Activated CD8-positive, alpha-beta memory T cell treated with anti-CD3 and anti-CD28 coated beads, Interleukin-2, amount 50 U/mL, for 1 hour (primary cell): Measurements from ENCODE around the gene RASGRP4.
"Not testable (repeated sequence)": the region's sequence is repeated elsewhere in the genome, so short reads cannot be mapped to it uniquely, and the experiment has no call there.

ENCODE experiments used
- DNase-seq: peaks from one replicate; pipeline ENCODE4 v3.0.0-alpha.2; 2020; ENCODE audit errors: extremely low read depth

The RASGRP4 gene

GRCh38 chr19:38425810-38426466 is at the start of gene RASGRP4:
Gene RASGRP4, minus strand, starts transcription at chr19:38426219. Its CDS starts 128 bp downstream, at chr19:38426091.
- DNase-seq = no peak

GRCh38 chr19:38475176-38475575 is 49.2 kb upstream of the RASGRP4 start:
- no peak for DNase-seq

- DNase-seq = no peak
Observed at GRCh38 chr19:38473201-38473600, 47.2 kb upstream of the RASGRP4 start.

GRCh38 chr19:38472725-38473124 is 46.7 kb upstream of the RASGRP4 start:
- not testable (repeated sequence) for DNase-seq

DNA sequence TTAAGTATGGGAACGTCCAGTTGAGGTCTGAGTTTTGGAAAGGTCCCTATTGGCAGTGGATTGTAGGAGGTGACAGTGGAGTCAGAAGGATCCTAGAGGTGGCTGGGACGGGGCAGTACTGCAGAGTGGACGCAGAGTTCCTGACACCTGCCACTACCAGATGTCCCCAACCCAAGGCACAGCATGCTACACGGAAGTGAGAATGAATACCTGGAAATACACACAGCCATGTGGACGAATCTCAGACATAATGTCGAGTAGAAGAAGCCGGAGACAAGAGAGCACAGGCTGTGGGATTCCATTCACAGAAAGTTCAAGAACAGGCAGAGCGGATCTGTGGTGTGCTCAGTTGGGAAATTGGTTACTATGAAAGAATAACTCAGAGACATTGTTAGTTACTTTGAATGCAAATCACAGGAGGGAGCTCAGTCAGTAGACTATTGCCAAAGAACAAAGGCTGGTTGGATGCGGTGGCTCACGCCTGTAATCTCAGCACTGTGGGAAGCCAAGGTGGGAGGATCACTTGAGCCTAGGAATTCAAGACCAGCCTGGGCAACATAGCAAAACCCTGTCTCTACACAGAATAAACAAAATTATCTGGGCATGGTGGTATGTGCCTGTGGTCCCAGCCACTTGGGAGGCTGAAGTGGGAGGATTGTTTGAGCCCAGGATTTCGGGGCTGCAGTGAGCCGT is 44.9 kb upstream of the RASGRP4 start:
- DNase-seq = no peak

- no peak for DNase-seq
Observed at GRCh38 chr19:38469151-38469550, 43.1 kb upstream of the RASGRP4 start.

DNA sequence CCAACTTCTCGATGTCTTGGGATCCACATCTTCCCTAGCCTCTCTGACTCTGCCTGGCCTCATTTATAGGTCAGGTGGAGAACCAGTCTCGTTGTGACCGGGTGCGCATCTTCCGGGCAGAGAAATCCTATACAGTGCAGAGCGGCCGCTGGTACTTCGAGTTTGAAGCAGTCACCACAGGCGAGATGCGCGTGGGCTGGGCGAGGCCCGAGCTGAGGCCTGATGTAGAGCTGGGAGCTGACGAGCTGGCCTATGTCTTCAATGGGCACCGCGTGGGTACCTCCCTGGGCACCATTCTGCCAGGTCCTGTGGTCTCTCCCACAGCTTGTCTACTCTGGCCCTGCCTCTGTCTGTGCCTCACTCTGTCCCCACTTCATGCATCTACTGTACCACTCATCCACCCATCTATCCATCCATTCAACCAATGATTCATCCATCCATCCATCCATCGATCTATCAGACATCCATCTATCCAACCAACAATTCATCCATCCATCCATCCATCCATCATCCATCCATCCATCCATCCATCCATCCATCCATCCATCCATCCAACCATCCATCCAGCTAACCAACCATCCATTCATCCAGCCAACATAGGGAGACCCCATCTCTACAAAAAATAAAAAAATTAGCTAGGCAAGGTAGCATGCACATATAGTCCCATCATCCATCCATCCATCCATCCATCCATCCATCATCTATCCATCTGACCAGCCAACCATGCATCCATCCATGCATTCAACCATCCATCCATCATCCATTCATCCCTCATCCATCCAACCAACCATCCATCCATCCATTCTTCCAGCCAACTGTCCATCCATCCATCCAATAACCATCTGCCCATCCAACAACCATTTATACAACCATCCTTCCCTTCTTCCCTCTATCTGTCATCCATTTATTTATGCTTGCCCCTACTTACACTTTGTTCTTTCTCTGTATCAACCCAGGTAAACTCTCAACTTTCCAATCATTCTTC is 41.8 kb upstream of the RASGRP4 start:
- no peak for DNase-seq

DNA sequence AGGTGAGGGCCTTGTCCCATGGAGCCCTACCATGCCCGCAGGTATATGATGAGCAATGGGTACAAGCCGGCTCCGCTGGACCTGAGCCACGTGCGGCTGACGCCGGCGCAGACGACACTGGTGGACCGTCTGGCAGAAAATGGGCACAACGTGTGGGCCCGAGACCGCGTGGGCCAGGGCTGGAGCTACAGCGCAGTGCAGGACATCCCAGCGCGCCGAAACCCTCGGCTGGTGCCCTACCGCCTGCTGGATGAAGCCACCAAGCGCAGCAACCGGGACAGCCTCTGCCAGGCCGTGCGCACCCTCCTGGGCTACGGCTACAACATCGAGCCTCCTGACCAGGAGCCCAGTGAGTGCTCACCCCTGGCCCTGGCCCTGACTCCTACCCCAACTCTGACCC is 40.0 kb upstream of the RASGRP4 start:
- no peak for DNase-seq

DNA sequence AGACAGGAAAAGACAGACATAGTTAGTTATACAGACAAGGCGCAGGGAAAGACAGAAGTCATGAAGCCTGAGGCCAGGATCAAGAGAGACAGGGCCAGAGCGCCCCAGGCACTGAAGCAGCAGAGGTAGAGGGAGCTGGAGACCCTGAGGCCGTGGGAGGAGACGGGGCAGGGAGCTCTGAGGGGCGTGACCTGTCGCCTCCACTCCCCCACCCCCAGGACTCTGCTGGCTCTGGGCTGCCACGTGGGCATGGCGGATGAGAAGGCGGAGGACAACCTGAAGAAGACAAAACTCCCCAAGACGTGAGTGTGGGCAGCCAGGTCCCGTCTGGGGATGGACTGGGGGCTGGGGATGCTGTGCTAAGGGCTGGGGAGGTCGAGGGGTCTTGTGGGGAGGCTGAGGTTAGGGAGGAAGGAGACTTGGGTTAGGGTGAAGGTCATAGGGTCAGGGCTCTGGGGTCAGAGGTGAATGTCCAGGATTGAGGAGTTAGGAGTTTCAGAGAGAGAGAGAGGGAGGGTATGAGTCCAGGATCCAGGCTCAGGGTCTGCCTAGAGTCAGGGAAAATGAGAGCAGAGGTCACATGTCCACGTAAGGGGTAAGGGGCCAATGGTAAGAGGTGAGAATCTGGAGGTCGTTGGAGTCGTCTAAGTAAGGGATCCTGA is 38.5 kb upstream of the RASGRP4 start:
- no peak for DNase-seq

DNA sequence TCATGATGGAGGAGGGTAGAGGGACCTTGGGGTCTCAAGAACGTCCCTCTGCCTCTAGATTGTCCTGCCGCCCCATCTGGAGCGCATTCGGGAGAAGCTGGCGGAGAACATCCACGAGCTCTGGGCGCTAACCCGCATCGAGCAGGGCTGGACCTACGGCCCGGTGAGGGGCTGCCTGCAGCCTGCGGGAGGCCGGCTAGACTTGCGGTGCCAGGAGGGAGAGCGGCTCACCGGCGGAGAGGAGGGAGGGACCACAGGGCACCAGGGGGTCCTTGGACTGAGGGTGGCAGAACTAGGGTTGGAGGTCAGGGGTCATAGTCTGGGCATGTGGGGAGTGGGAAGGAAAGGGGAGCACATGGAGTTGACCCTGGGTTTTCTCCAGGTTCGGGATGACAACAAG is 37.3 kb upstream of the RASGRP4 start:
- no peak for DNase-seq

GRCh38 chr19:38458991-38459390 is 33.0 kb upstream of the RASGRP4 start:
- DNase-seq = no peak

DNA sequence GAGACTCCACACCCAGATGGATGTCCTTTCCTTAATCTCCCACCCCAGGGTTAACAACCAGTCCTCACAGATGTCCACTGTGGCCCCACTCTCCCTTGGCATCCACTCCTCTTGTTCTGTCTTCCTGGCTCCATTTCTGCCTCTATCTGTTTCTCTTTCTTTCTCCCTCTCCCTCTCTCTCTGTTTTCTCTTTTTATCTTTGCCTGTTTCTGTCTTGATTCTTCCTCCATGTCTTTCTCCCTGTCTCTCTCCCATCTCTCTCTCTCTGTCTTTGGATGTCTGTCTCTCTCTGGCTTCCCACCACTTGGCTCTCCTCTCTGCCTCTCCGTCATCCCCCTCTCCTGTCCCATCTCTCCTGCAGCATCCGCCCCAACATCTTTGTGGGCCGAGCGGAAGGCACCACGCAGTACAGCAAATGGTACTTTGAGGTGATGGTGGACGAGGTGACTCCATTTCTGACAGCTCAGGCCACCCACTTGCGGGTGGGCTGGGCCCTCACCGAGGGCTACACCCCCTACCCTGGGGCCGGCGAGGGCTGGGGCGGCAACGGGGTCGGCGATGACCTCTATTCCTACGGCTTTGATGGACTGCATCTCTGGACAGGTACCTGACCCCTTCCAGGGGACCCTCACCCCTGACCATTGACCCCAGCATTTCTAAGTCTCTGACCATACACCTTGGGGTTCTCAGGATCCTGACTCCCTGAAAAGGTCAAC is 31.8 kb upstream of the RASGRP4 start:
- no peak for DNase-seq

DNA sequence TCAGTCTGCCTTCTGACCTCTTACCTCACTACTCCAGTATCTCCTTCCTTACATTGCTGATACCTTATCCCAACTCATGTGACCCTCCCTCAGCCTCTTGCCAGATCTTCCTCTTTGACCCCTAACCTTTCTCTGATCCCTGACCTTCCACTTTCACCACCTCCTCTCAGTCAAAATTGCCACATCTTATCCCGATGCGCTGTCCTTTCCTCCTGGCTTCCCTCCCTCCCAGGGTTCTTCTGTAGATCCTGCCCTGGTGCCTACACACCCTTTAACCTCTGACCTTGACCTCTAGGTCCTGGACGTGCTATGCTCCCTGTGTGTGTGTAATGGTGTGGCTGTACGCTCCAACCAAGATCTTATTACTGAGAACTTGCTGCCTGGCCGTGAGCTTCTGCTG is 31.2 kb upstream of the RASGRP4 start:
- DNase-seq = no peak

- no peak for DNase-seq
Observed at GRCh38 chr19:38455031-38455430, 29.0 kb upstream of the RASGRP4 start.

GRCh38 chr19:38453596-38453995 is 27.6 kb upstream of the RASGRP4 start:
- no peak for DNase-seq

DNA sequence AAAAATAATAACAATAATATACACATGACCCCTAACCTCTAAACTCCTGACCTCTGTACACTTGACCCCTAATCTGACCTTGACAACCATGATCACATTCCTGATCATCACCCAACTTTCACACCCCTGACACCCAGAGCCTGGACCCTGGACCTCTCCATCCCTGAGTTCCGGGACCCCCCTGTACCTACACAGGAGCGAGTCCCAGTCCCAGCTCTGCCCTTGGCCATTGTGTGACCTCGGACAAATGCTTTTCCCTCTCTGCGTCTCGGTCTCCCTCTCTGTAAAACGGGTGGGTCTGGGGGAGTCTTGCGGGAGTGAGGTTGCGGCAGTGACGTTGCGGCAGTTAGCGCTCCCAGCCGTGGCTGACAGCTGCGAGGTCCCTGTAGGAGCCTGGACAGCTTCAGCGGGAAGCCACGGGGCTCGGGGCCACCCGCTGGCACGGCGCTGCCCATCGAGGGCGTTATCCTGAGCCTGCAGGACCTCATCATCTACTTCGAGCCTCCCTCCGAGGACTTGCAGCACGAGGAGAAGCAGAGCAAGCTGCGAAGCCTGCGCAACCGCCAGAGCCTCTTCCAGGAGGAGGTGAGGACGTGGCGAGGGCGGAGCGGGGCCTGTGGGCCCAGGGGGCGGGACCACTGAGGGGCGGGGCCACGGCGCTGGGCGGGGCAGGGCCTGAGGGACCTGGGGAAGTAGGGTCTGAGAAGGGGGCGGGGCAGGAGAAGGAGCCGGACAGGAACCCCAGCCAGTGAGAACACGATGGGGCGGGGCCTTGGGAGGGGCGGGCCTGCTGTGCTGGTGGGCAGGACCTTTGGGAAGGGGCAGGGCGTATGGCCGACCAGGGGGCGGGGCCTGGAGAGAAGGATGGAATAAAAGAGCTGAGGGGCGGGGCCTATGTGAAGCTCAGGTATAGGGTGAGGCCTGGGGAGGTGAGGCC is 26.7 kb upstream of the RASGRP4 start:
- no peak for DNase-seq

DNA sequence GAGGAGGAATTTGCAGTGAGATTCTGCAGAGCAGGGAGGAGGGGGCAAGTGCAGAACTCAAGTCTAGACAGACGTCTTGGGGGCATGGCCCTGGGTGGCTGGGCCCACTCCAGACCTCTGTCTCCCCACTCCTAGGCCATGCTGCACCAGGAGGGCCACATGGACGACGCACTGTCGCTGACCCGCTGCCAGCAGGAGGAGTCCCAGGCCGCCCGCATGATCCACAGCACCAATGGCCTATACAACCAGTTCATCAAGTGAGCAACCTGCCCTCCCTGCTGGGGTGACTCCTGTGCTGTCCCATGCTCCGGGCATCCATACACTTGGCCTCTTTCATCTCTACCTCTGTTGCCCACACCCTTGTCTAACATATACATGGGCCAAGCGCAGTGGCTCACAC is 25.6 kb upstream of the RASGRP4 start:
- no peak for DNase-seq

GRCh38 chr19:38451036-38451435 is 25.0 kb upstream of the RASGRP4 start:
- no peak for DNase-seq

DNA sequence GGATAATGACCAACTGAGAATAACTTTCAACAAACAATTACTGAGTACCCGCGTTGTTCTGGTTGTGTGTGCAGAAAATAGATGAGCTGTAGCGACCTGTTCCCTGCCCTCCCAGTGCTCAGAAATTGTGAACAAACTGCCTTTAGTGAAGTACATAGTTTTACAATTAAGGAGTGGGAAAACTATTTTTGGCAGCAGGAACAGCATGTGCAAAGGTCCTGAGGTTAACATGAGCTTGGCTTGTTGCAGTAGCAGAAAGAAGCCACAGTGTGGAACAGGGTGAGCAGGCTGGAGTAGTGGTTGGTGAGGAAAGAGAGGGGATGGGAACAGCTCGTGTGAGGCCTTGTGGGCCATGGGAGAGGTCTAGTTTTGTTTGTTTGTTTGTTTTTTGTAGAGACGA is 23.5 kb upstream of the RASGRP4 start:
- no peak for DNase-seq

- DNase-seq = no peak
Observed at GRCh38 chr19:38448225-38448624, 22.2 kb upstream of the RASGRP4 start.
